H7 (cell line): Measurements from ENCODE around the gene ALG14. TPM values are rescaled to one million over a fixed set of nuclear protein-coding genes. Genes with fewer than 3 reads are reported as not detected.
A peak's percentile ranks its signal among the peaks of the same experiment; 100 is the strongest.

ENCODE experiments used
- DNase-seq: peaks from one replicate; pipeline ENCODE4 v3.0.0; 2012
- H3K27me3 ChIP-seq: 2 replicates; pipeline ENCODE4 v1.6.0; 2011; ENCODE audit warnings: mild to moderate bottlenecking, low read length; ENCODE audit not compliant: control insufficient read depth, insufficient read depth
- H3K36me3 ChIP-seq: replicated peaks from 2 replicates; pipeline ENCODE4 v1.5.1; 2011; ENCODE audit warnings: low read length; ENCODE audit not compliant: control insufficient read depth, insufficient read depth
- H3K4me3 ChIP-seq: 2 replicates; pipeline ENCODE4 v1.5.1; 2011; ENCODE audit warnings: low read depth, mild to moderate bottlenecking, control low read depth, low read length, moderate library complexity; ENCODE audit not compliant: insufficient read depth
- total RNA-seq: library from RNA; depleted of rRNA; stranded (reverse); fragments of >200 nt; shearing (Covaris generic); gene quantifications from 2 replicates; pipeline ENCODE4 v1.2.3, GENCODE V29; 2014

Gene ALG14
- total RNA-seq, 1 experiment from 2014 or later, result 0.73 TPM

- Histone ChIP-seq H3K36me3 (no peaks in the 10 kb centered on the region), H3K4me3 (no peak overlapping the region), H3K27me3 (no peaks in the 10 kb centered on the region)
- no peak for DNase-seq
These were observed 54.0 kb downstream of the ALG14 start for GRCh38 chr1:95018602-95019369.

- no peaks in the 10 kb centered on the region for H3K36me3 ChIP-seq
- no peaks in the 10 kb centered on the region for H3K27me3 ChIP-seq
- DNase-seq, result peak; percentile 7
- H3K4me3 ChIP-seq, result no peak overlapping the region
These were observed 55.0 kb downstream of the ALG14 start for GRCh38 chr1:95017775-95018174.

- H3K27me3 ChIP-seq, result no peaks in the 10 kb centered on the region
- H3K36me3 ChIP-seq, result no peaks in the 10 kb centered on the region
- DNase-seq, result peak; percentile 7
- H3K4me3 ChIP-seq, result no peak overlapping the region
These were observed 57.7 kb downstream of the ALG14 start for GRCh38 chr1:95015076-95015475.

- Histone ChIP-seq H3K36me3 (no peaks in the 10 kb centered on the region), H3K27me3 (no peaks in the 10 kb centered on the region), H3K4me3 (no peak overlapping the region)
- no peak for DNase-seq
These were observed 58.7 kb downstream of the ALG14 start for GRCh38 chr1:95013950-95014574.

- Histone ChIP-seq H3K27me3 (no peaks in the 10 kb centered on the region), H3K4me3 (no peak overlapping the region), H3K36me3 (no peaks in the 10 kb centered on the region)
- DNase-seq, result no peak
These were observed 60.4 kb downstream of the ALG14 start for GRCh38 chr1:95012389-95012788.

- no peak for DNase-seq
- no peak overlapping the region for H3K4me3 ChIP-seq
- no peaks in the 10 kb centered on the region for H3K27me3 ChIP-seq
These were observed 62.6 kb downstream of the ALG14 start for GRCh38 chr1:95010158-95010557.

GRCh38 chr1:95007687-95008086 lies 65.1 kb downstream of the ALG14 start:
- Histone ChIP-seq H3K4me3 (no peak overlapping the region), H3K36me3 (no peaks in the 10 kb centered on the region), H3K27me3 (no peaks in the 10 kb centered on the region)
- DNase-seq, result no peak

More at GRCh38 chr1:95010158-95010557, 62.6 kb downstream of the ALG14 start:
- H3K36me3 ChIP-seq, result no peaks in the 10 kb centered on the region

GRCh38 chr1:95006681-95007080 lies 66.1 kb downstream of the ALG14 start:
- Histone ChIP-seq H3K27me3 (no peaks in the 10 kb centered on the region), H3K36me3 (no peaks in the 10 kb centered on the region), H3K4me3 (no peak overlapping the region)
- no peak for DNase-seq

GRCh38 chr1:95005584-95005983 lies 67.2 kb downstream of the ALG14 start:
- Histone ChIP-seq H3K4me3 (no peak overlapping the region), H3K36me3 (no peaks in the 10 kb centered on the region), H3K27me3 (no peaks in the 10 kb centered on the region)
- no peak for DNase-seq

- no peak for DNase-seq
- Histone ChIP-seq H3K27me3 (no peaks in the 10 kb centered on the region), H3K36me3 (no peaks in the 10 kb centered on the region), H3K4me3 (no peak overlapping the region)
These were observed 68.7 kb downstream of the ALG14 start for GRCh38 chr1:95004013-95004412.

GRCh38 chr1:95003433-95003738 lies 69.4 kb downstream of the ALG14 start:
- DNase-seq, result no peak
- H3K36me3 ChIP-seq, result no peaks in the 10 kb centered on the region
- H3K4me3 ChIP-seq, result no peak overlapping the region
- no peaks in the 10 kb centered on the region for H3K27me3 ChIP-seq

GRCh38 chr1:95002540-95003432 lies 70.0 kb downstream of the ALG14 start:
- no peaks in the 10 kb centered on the region for H3K36me3 ChIP-seq
- no peak overlapping the region for H3K4me3 ChIP-seq
- DNase-seq, result no peak
- H3K27me3 ChIP-seq, result no peaks in the 10 kb centered on the region

- Histone ChIP-seq H3K36me3 (no peaks in the 10 kb centered on the region), H3K27me3 (no peaks in the 10 kb centered on the region), H3K4me3 (no peak overlapping the region)
- no peak for DNase-seq
These were observed 70.6 kb downstream of the ALG14 start for GRCh38 chr1:95002164-95002539.

- Histone ChIP-seq H3K36me3 (no peaks in the 10 kb centered on the region), H3K27me3 (no peaks in the 10 kb centered on the region), H3K4me3 (no peak overlapping the region)
- DNase-seq, result no peak
These were observed 73.2 kb downstream of the ALG14 start for GRCh38 chr1:94999456-95000131.
